Activated CD8-positive, alpha-beta memory T cell treated with anti-CD3 and anti-CD28 coated beads for 24 hours (primary cell): ENCODE measurements around the gene ISG15.
"Not testable (repeated sequence)": the region's sequence is repeated elsewhere in the genome, so short reads cannot be mapped to it uniquely, and the experiment has no call there.

ENCODE experiments used
- DNase-seq: peaks from one replicate; pipeline ENCODE4 v3.0.0-alpha.2; 2020

Gene ISG15

DNA sequence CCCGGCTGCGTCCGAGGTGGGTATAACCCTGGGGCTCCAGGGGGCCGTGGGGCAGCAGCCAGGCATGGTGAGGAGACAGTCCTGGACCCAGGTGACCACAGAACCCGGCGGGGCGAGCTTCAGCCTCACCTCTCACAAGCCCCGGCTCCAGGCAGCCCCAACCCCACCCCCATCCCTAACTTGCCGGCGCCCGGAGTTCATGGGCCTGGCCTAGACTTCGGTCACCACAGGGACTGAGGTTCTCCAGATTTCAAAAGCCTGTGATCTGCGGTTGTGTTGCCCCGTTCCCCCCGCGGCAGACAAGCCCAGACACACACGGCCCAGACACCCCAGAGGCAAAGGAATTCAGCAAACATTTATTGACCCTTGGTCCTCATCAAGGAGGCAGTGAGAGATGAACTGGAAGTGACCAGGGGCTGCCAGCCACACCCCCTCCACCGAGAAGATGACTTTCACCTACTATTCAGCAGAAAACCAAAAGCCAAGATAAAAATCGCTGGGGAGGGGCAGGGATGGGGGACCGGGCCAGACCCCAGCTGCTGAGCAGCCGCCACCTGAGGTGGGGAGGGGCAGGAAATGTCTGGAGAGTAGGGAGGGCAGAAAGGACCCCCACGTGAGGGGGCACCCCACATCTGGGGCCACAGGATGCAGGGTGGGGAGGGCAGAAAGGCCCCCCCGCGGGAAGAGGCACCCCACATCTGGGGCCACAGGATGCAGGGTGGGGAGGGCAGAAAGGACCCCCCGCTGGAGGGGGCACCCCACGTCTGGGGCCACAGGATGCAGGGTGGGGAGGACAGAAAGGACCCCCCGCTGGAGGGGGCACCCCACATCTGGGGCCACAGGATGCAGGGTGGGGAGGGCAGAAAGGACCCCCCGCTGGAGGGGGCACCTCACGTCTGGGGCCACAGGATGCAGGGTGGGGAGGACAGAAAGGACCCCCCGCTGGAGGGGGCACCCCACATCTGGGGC lies 17.3 kb upstream of the ISG15 start:
- peak; percentile 56 for DNase-seq

- peak; percentile 62 for DNase-seq
Observed at GRCh38 chr1:996851-997712, 16.2 kb upstream of the ISG15 start.

- DNase-seq = no peak
Observed at GRCh38 chr1:997713-997992, 15.6 kb upstream of the ISG15 start.

- peak; percentile 56 for DNase-seq
Observed at GRCh38 chr1:997993-998744, 15.1 kb upstream of the ISG15 start.

DNA sequence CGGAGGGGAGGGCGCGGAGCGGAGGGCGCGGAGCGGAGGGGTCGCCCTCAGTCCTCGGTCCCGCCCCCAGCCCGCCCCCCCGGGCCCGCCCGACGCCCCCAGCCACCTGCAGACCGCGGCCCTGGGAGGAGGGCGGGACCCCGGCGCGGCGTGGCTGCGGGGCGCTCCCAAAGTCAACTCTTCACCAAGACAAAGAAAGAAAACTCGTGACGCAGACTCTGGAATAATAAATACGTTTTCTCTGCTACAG lies 14.6 kb upstream of the ISG15 start:
- DNase-seq = no peak

GRCh38 chr1:998995-999724 lies 14.1 kb upstream of the ISG15 start:
- DNase-seq = peak; percentile 69

DNA sequence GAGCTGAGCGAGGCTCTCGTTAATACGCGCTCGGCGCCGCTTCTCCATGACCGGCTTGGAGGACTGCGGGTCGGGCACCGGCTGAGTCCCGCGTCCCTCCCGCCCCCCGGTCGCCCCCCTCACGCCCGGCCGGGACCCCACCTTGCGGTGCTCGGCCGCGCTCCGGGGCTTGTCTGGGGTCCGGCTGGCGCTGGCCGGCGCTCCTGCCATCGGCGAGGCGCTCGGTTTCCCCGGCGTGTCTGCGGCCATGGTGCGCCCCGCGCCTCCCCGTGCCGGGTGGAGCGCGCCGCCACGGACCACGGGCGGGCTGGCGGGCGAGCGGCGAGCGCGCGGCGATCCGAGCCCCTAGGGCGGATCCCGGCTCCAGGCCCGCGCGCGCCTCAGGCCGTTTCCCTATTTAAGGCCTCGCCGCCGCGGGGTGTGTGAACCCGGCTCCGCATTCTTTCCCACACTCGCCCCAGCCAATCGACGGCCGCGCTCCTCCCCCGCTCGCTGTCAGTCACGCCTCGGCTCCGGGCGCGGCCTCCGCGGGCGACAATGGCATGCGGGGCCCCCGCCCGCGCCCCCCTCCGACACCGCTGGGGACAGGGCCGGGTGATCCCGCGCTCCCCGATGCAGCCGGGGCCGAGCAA lies 13.5 kb upstream of the ISG15 start, which contains the start of gene HES4:
TSS of gene HES4 (minus strand) at position 373 of the 632 bp plus-strand sequence. CDS start at position 249, 124 bp downstream.
- peak; percentile 81 for DNase-seq

GRCh38 chr1:1000357-1001056 lies 12.8 kb upstream of the ISG15 start:
- peak; percentile 85 for DNase-seq

- DNase-seq = no peak
Observed at GRCh38 chr1:1001057-1001783, 12.1 kb upstream of the ISG15 start.

GRCh38 chr1:1003618-1004419 lies 9.5 kb upstream of the ISG15 start:
- DNase-seq = no peak

GRCh38 chr1:1004420-1004779 lies 8.9 kb upstream of the ISG15 start:
- no peak for DNase-seq

GRCh38 chr1:1004780-1005697 lies 8.3 kb upstream of the ISG15 start:
- peak; percentile 59 for DNase-seq

DNA sequence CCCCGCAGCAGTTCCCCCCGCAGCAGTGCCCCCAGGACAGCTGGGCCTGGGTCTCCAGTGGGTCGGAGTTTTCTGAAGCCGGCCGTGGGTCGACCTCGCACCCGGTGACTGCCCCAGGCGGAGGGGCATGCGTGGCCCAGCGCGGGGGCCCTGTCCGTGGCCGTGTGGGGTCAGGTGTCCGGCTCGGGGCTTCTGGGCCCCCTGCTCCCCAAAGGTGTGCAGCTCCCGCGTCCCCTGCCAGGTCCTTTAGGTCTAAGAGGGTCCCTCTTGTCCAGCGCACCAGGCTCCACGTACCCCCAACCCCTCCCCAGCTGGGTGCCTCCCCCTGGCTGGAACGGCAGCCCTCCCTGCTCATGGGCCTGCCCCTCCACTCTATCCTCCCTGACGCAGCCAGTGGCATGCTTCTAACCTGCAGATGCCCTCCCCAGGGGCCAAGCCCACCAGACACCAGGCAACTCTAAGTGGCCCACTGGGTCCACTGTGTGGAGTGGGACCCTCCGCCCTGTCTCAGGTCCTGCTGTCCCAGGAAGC lies 7.5 kb upstream of the ISG15 start:
- no peak for DNase-seq

DNA sequence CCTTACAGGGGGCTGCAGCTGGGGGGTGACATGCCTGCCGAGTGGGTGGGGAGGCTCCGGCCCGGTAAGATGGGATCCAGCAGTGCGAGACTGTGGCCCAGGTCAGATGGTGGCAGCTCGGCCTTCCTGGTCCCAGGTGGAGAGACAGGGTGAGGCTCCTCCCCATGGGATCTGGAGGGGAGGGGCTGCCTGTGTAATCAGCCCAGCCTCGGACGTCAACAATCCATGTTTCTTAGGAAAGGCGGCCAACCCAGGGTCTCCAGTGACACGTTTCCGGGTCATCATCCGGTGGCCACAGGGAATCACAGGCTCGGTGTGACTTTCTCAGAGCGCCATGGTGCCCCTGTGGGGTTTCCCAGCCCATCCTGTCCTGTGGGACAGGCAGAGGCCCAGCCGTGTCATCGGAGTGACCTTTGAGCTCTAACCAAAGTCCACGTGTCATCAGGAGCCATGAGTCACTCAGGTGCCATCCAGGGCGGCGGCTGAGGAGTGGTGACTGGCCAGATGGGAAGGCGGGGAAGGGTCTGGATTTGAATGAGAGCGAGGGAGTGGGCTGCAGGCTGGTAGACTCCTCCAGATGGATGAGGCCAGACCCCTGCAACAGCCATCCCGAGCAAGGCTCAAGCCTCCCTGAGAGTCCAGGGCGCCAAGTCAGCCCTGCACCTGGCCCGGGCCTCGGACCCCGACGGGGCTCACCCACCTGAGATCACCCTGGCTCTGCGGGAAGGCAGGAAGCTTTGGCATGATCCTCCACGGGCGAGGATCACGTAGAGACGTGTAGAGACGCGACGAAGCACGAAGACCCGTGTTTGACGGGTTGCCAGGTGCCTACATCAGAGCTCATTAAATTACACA lies 6.8 kb upstream of the ISG15 start:
- no peak for DNase-seq

- not testable (repeated sequence) for DNase-seq
Observed at GRCh38 chr1:1010131-1010530, 3.2 kb upstream of the ISG15 start.

- no peak for DNase-seq
Observed at GRCh38 chr1:1011396-1011949, 1.8 kb upstream of the ISG15 start.

GRCh38 chr1:1012736-1013104 lies 577 bp upstream of the ISG15 start:
- not testable (repeated sequence) for DNase-seq
